Measurements from ENCODE around the gene TIMP2. TPM values are rescaled to one million over a fixed set of nuclear protein-coding genes. Genes with fewer than 3 reads are reported as not detected.

The TIMP2 gene
- total and polyA plus RNA-seq, 2 of the 13 experiments (the other 11 are each of a cell fraction or from before 2014, with no cell fraction given): 3.8 to 8.5 TPM

DNA sequence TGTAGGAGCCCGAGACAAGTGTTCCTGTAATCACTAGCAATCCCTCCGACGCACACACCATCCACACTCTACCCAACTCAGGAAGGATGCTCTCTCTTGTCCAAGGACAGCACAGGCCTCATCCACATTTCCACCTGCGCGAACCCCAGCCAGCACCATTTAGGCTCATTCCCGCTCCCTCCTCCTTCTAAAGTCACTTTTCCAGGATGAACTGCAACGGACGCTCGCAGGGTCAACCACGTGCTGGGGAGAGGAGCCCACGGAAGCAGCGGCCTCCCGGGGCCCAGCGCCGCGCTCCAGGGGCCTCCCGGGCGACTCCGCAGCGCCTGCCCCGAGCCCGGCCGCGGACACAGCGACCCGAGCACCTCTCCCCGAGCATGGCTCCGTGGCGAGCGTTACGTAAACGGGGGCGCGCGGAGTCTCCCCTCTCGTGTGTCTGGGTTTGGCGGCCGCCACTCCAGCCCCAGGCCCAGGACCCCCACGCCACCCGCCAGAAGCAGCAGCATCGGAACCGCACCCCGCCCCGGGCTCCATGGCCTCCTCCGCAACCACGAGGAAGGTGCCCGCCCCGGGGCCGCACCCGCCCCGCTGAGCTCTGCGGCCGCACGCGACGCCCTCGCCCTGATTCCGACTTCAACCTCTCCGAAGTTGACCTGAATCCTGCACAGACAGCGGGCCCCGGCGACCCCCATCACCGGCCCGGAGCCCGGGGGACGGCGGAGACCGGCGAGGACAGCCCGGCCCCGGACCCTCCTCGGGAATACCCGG lies 85.2 kb downstream of the TIMP2 start (continued):
- TF ChIP-seq ETV6 (CRISPR knock-in tag; conservative IDR thresholded peaks at IDR 0.05) (peak; percentile 16; the same call in 1 of the 2 replicates), SOX5 (CRISPR knock-in tag; IDR thresholded peaks at IDR 0.05; ENCODE audit: borderline replicate concordance) (no peak), SUZ12 (IDR thresholded peaks at IDR 0.05; ENCODE audit: low read depth, low read length) (no peak), ZBTB33 (CRISPR knock-in tag; IDR thresholded peaks at IDR 0.05) (no peak), ZNF503 (CRISPR knock-in tag; IDR thresholded peaks at IDR 0.05) (peak; percentile 48), ZMYM2 (CRISPR knock-in tag; IDR thresholded peaks at IDR 0.05) (no peak), ZNF329 (CRISPR knock-in tag; IDR thresholded peaks at IDR 0.05; ENCODE audit: low read depth) (no peak), ZNF687 (CRISPR knock-in tag; IDR thresholded peaks at IDR 0.05) (peak; percentile 48; the same call in 1 of the 2 replicates), MED8 (CRISPR knock-in tag; IDR thresholded peaks at IDR 0.05; ENCODE audit: insufficient replicate concordance) (no peak), GATAD2A (CRISPR knock-in tag; IDR thresholded peaks at IDR 0.05) (no peak), ZSCAN25 (CRISPR knock-in tag; IDR thresholded peaks at IDR 0.05) (no peak), ATF7-NPFF (CRISPR knock-in tag; IDR thresholded peaks at IDR 0.05; ENCODE audit: low read depth) (peak; percentile 1; the same call in 1 of the 2 replicates), E2F2 (CRISPR knock-in tag; IDR thresholded peaks at IDR 0.05; ENCODE audit: borderline replicate concordance) (peak; percentile 85; the same call in 1 of the 2 replicates), ZNF569 (CRISPR knock-in tag; IDR thresholded peaks at IDR 0.05; ENCODE audit: borderline replicate concordance) (no peak), SIN3A (IDR thresholded peaks at IDR 0.05; ENCODE audit: borderline replicate concordance, low read depth, low read length) (peak; percentile 18; the same call in 1 of the 2 replicates)
- TF ChIP-seq, protein P1, sequence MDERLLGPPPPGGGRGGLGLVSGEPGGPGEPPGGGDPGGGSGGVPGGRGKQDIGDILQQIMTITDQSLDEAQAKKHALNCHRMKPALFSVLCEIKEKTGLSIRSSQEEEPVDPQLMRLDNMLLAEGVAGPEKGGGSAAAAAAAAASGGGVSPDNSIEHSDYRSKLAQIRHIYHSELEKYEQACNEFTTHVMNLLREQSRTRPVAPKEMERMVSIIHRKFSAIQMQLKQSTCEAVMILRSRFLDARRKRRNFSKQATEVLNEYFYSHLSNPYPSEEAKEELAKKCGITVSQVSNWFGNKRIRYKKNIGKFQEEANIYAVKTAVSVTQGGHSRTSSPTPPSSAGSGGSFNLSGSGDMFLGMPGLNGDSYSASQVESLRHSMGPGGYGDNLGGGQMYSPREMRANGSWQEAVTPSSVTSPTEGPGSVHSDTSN (CRISPR knock-in tag; IDR thresholded peaks at IDR 0.05): no peak
- TF ChIP-seq, protein P2, sequence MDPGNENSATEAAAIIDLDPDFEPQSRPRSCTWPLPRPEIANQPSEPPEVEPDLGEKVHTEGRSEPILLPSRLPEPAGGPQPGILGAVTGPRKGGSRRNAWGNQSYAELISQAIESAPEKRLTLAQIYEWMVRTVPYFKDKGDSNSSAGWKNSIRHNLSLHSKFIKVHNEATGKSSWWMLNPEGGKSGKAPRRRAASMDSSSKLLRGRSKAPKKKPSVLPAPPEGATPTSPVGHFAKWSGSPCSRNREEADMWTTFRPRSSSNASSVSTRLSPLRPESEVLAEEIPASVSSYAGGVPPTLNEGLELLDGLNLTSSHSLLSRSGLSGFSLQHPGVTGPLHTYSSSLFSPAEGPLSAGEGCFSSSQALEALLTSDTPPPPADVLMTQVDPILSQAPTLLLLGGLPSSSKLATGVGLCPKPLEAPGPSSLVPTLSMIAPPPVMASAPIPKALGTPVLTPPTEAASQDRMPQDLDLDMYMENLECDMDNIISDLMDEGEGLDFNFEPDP (CRISPR knock-in tag; conservative IDR thresholded peaks at IDR 0.05): peak; percentile 97; the same call in 1 of the 2 replicates
